Trophoblast cell (in vitro differentiated cells and primary cell): ENCODE data around the gene RNPS1.

Experiments used
- DNase-seq, 2 donors: peaks; one replicate each; pipeline ENCODE4 v3.0.0-alpha.2; 2016
- H2AFZ ChIP-seq: 2 replicates; pipeline ENCODE4 v1.6.1; 2013; ENCODE audit warnings: low read length, moderate library complexity, mild to moderate bottlenecking; ENCODE audit not compliant: insufficient read depth, poor library complexity
- H2AK5ac ChIP-seq: 2 replicates; pipeline ENCODE4 v1.6.1; 2013; ENCODE audit warnings: mild to moderate bottlenecking, low read length
- H2BK120ac ChIP-seq: 2 replicates; pipeline ENCODE4 v1.6.1; 2013; ENCODE audit warnings: low read length, mild to moderate bottlenecking, moderate library complexity; ENCODE audit not compliant: insufficient read depth, poor library complexity
- H2BK12ac ChIP-seq: 2 replicates; pipeline ENCODE4 v1.6.1; 2013; ENCODE audit warnings: mild to moderate bottlenecking, low read length, moderate library complexity
- H2BK5ac ChIP-seq: 2 replicates; pipeline ENCODE4 v1.6.1; 2013; ENCODE audit warnings: low read length, low read depth, moderate library complexity, mild to moderate bottlenecking; ENCODE audit not compliant: poor library complexity
- H3K14ac ChIP-seq: 2 replicates; pipeline ENCODE4 v1.6.1; 2013; ENCODE audit warnings: mild to moderate bottlenecking, low read length
- H3K18ac ChIP-seq: 2 replicates; pipeline ENCODE4 v1.6.1; 2013; ENCODE audit warnings: mild to moderate bottlenecking, low read length
- H3K23ac ChIP-seq: 2 replicates; pipeline ENCODE4 v1.6.1; 2013; ENCODE audit warnings: low read length
- H3K27ac ChIP-seq: 2 replicates; pipeline ENCODE4 v1.5.1; 2013; ENCODE audit warnings: low read depth, mild to moderate bottlenecking, inconsistent platforms, low read length, moderate library complexity
- H3K27me3 ChIP-seq: 2 replicates; pipeline ENCODE4 v1.6.1; 2013; ENCODE audit warnings: inconsistent platforms, mild to moderate bottlenecking, low read length, moderate library complexity; ENCODE audit not compliant: insufficient read depth
- H3K36me3 ChIP-seq, 2 experiments: 1 replicate in 1 of 2; 2 replicates in 1 of 2; pipeline ENCODE4 v1.6.1; 2013; ENCODE audit warnings: low read length in 2 of 2, mild to moderate bottlenecking in 2 of 2, moderate library complexity in 1 of 2; ENCODE audit not compliant: insufficient read depth in 2 of 2, control insufficient read depth in 1 of 2
- H3K4ac ChIP-seq: 2 replicates; pipeline ENCODE4 v1.6.1; 2013; ENCODE audit warnings: low read depth, mild to moderate bottlenecking, low read length, moderate library complexity
- H3K4me1 ChIP-seq, 2 experiments: 1 replicate in 1 of 2; 2 replicates in 1 of 2; pipeline ENCODE4 v1.6.1; 2013; ENCODE audit warnings: low read length in 2 of 2, mild to moderate bottlenecking in 2 of 2, moderate library complexity in 1 of 2; ENCODE audit not compliant: insufficient read depth in 2 of 2, control insufficient read depth in 1 of 2
- H3K4me2 ChIP-seq: 2 replicates; pipeline ENCODE4 v1.6.1; 2013; ENCODE audit warnings: inconsistent platforms, mild to moderate bottlenecking, low read length, moderate library complexity
- H3K4me3 ChIP-seq: 2 replicates; pipeline ENCODE4 v1.5.1; 2013; ENCODE audit warnings: mild to moderate bottlenecking, low read depth, low read length, inconsistent platforms
- H3K79me1 ChIP-seq: one replicate; pipeline ENCODE4 v1.6.1; 2013; ENCODE audit warnings: low read length
- H3K79me2 ChIP-seq: 2 replicates; pipeline ENCODE4 v1.6.1; 2013; ENCODE audit warnings: low read length, mild to moderate bottlenecking; ENCODE audit not compliant: control insufficient read depth, insufficient read depth, poor library complexity
- H3K9ac ChIP-seq: 2 replicates; pipeline ENCODE4 v1.6.1; 2013; ENCODE audit warnings: mild to moderate bottlenecking, low read length
- H3K9me3 ChIP-seq: 2 replicates; pipeline ENCODE4 v1.6.1; 2013; ENCODE audit warnings: low read depth, mild to moderate bottlenecking, control low read depth, inconsistent platforms, low read length; ENCODE audit not compliant: insufficient read depth
- H4K12ac ChIP-seq: 2 replicates; pipeline ENCODE4 v1.6.1; 2013; ENCODE audit warnings: low read depth, mild to moderate bottlenecking, low read length, moderate library complexity
- H4K8ac ChIP-seq: 2 replicates; pipeline ENCODE4 v1.6.1; 2013; ENCODE audit warnings: low read depth, mild to moderate bottlenecking, low read length, moderate library complexity
- H4K91ac ChIP-seq: one replicate; pipeline ENCODE4 v1.6.1; 2013; ENCODE audit warnings: low read depth, mild to moderate bottlenecking, low read length, moderate library complexity
- WGBS: extraction: QIAGEN DNeasy Blood & Tissue Kit; methylation state at CpG from one replicate; pipeline ENCODE4 v1.1.7; 2013; ENCODE audit warnings: missing lambda C conversion rate; ENCODE audit not compliant: insufficient read length, insufficient coverage; ENCODE audit errors: extremely low coverage; 5-methylcytosine and 5-hydroxymethylcytosine counted together

RNPS1 gene

DNA sequence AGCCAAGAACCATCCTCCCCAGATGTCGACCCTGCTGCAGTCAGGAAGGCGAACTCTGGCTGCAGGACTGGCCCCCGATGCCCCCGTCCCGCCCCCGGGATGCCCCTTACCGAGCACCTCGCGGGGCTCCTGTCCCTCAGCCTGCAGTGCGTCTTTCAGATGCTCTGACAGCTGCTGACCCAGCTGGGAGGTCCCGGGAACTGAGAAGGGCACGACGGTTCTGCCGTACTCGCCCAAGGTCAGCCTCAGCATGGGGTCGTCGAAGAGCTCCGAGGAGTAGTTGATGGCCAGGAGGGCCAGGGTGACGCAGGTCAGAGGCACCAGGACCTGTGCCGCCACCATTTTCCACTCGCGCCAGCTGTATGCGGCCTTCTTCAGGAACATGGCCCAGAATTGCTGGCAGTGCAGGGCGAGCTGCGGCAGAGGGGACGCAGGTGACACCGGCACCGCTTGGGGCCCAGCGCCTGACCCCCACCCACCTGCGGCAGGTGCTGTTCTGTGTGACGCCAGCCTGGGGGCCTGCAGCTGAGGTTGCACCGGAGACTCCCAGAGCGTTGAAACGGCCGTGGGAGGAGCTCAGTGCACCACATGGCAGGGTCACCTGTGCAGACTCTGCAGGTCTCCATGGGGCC lies 20.1 kb upstream of the RNPS1 start:
- Histone ChIP-seq H3K4me1 (no peaks in the 10 kb centered on the region), H3K14ac (no peak overlapping the region), H3K36me3 (no peaks in the 10 kb centered on the region), H2AK5ac (no peak overlapping the region), H3K4me3 (no peak overlapping the region), H3K9me3 (no peaks in the 10 kb centered on the region), H2BK12ac (no peak overlapping the region), H3K79me1 (no peaks in the 10 kb centered on the region), H3K23ac (no peak overlapping the region), H4K12ac (no peak overlapping the region), H3K4me2 (no peak overlapping the region), H2BK120ac (no peak overlapping the region), H4K91ac (no peak overlapping the region), H2BK5ac (no peak overlapping the region), H3K27ac (no peak overlapping the region), H3K9ac (no peak overlapping the region), H3K79me2 (no peaks in the 10 kb centered on the region), H2AFZ (no peak overlapping the region), H4K8ac (no peak overlapping the region), H3K18ac (no peak overlapping the region), H3K27me3 (no peaks in the 10 kb centered on the region), H3K4ac (no peak overlapping the region)
- no peak for DNase-seq
- no CpG with 5 or more reads among the region's 35 CpGs for WGBS

DNA sequence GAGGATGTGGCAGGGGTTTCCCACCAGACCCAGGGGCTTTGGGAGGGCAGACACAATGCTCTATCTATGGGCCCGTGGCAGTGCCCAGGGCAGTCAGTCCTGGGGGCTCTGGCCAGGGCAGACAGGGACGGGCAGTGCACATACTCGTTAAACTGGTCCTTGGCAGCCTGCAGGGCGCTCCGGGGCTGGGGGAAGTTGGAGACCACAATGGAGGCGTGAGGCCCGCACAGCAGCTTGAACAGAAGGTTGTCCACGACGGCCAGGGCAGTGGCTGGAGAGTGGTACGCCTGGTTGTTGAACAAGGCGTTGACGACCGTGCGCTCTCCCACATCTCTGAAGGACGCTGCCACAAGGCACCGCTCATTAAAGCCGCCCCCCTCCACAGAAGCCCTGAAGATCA lies 18.6 kb upstream of the RNPS1 start:
- Histone ChIP-seq H3K79me1 (no peaks in the 10 kb centered on the region), H3K4me3 (no peak overlapping the region), H3K4me2 (no peak overlapping the region), H3K27me3 (no peaks in the 10 kb centered on the region), H2BK12ac (no peak overlapping the region), H3K4ac (no peak overlapping the region), H3K9me3 (peaks cover 2% of the 10 kb centered on the region), H3K14ac (no peak overlapping the region), H3K9ac (no peak overlapping the region), H3K18ac (no peak overlapping the region), H4K91ac (no peak overlapping the region), H4K8ac (no peak overlapping the region), H2BK120ac (no peak overlapping the region), H3K4me1 (no peaks in the 10 kb centered on the region), H2BK5ac (no peak overlapping the region), H3K27ac (no peak overlapping the region), H3K36me3 (no peaks in the 10 kb centered on the region), H2AFZ (no peak overlapping the region), H3K79me2 (no peaks in the 10 kb centered on the region), H2AK5ac (no peak overlapping the region), H3K23ac (no peak overlapping the region), H4K12ac (no peak overlapping the region)
- no peak for DNase-seq
- no CpG with 5 or more reads among the region's 17 CpGs for WGBS

DNA sequence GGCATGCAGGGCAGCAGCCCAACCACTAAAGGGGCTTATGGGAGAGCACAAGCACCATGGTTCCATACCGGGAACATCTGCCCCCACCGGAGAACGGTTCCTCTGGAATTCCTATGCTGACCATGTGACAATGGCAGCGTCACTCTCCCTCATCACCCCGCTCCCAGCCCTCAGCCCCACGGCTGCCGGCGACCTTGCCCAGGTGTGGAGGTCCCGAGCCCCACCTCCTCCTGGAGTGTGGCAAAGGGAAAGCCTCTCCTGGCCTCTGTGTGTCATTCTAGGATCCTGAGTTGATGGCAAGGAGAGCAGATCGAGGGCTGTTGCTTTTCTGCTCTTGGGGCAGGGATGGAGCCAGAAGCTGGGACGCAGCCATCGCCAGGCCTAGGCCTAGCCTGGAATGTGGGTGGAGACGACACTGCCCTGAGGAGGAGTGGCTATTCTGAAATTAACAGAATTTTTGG lies 17.8 kb upstream of the RNPS1 start:
- H3K14ac ChIP-seq, result no peak overlapping the region
- H3K79me2 ChIP-seq, result no peaks in the 10 kb centered on the region
- no peak overlapping the region for H4K12ac ChIP-seq
- H3K23ac ChIP-seq, result no peak overlapping the region
- no peak overlapping the region for H2BK120ac ChIP-seq
- H3K4me3 ChIP-seq, result no peak overlapping the region
- no peaks in the 10 kb centered on the region for H3K4me1 ChIP-seq
- no peaks in the 10 kb centered on the region for H3K27me3 ChIP-seq
- no CpG with 5 or more reads among the region's 13 CpGs for WGBS
- no peak overlapping the region for H2BK5ac ChIP-seq
- no peak overlapping the region for H2BK12ac ChIP-seq
- H2AK5ac ChIP-seq, result no peak overlapping the region
- H3K36me3 ChIP-seq, result no peaks in the 10 kb centered on the region
- H4K91ac ChIP-seq, result no peak overlapping the region
- H3K4ac ChIP-seq, result no peak overlapping the region
- no peaks in the 10 kb centered on the region for H3K79me1 ChIP-seq
- H4K8ac ChIP-seq, result no peak overlapping the region
- H3K18ac ChIP-seq, result no peak overlapping the region
- no peak overlapping the region for H3K9ac ChIP-seq
- H3K4me2 ChIP-seq, result no peak overlapping the region
- peaks cover 2% of the 10 kb centered on the region for H3K9me3 ChIP-seq
- no peak overlapping the region for H2AFZ ChIP-seq
- DNase-seq, result no peak
- no peak overlapping the region for H3K27ac ChIP-seq

GRCh38 chr16:2284797-2285576 lies 17.1 kb upstream of the RNPS1 start:
- H3K4me1 ChIP-seq, result no peaks in the 10 kb centered on the region
- peaks cover 2% of the 10 kb centered on the region for H3K9me3 ChIP-seq
- H3K27ac ChIP-seq, result no peak overlapping the region
- no peak overlapping the region for H3K18ac ChIP-seq
- H2AFZ ChIP-seq, result no peak overlapping the region
- no peaks in the 10 kb centered on the region for H3K36me3 ChIP-seq
- no peak overlapping the region for H2BK5ac ChIP-seq
- H4K12ac ChIP-seq, result no peak overlapping the region
- H2AK5ac ChIP-seq, result no peak overlapping the region
- H3K79me2 ChIP-seq, result no peaks in the 10 kb centered on the region
- no peak overlapping the region for H2BK12ac ChIP-seq
- WGBS, result no CpG with 5 or more reads among the region's 35 CpGs
- no peak overlapping the region for H3K14ac ChIP-seq
- H3K4me3 ChIP-seq, result no peak overlapping the region
- no peak overlapping the region for H3K4me2 ChIP-seq
- H3K9ac ChIP-seq, result no peak overlapping the region
- no peak overlapping the region for H3K23ac ChIP-seq
- no peak overlapping the region for H3K4ac ChIP-seq
- H3K27me3 ChIP-seq, result no peaks in the 10 kb centered on the region
- no peak for DNase-seq
- no peak overlapping the region for H4K8ac ChIP-seq
- H4K91ac ChIP-seq, result no peak overlapping the region
- no peak overlapping the region for H2BK120ac ChIP-seq
- H3K79me1 ChIP-seq, result no peaks in the 10 kb centered on the region
